ENCODE measurements around the gene PLA2G1B.

- no peak for TF ChIP-seq CTCF (IDR thresholded peaks at IDR 0.05)
- TF ChIP-seq POLR2A (IDR thresholded peaks at IDR 0.05) = no peak
These were observed 14.8 kb upstream of the PLA2G1B start for GRCh38 chr12:120342175-120343038.

All from adrenal gland (tissue), 5 donors.